ENCODE measurements around the gene RGS12. TPM values are rescaled to one million over a fixed set of nuclear protein-coding genes. Genes with fewer than 3 reads are reported as not detected.

RGS12 gene
- total and polyA plus RNA-seq, 7 donors = 3.0 to 21.6 (median 15.7) TPM

- TF ChIP-seq POLR2AphosphoS5 (IDR thresholded peaks at IDR 0.05) (no peak), POLR2A (IDR thresholded peaks at IDR 0.05) (no peak), EP300 (IDR thresholded peaks at IDR 0.05) (no peak)
- TF ChIP-seq, protein P1, sequence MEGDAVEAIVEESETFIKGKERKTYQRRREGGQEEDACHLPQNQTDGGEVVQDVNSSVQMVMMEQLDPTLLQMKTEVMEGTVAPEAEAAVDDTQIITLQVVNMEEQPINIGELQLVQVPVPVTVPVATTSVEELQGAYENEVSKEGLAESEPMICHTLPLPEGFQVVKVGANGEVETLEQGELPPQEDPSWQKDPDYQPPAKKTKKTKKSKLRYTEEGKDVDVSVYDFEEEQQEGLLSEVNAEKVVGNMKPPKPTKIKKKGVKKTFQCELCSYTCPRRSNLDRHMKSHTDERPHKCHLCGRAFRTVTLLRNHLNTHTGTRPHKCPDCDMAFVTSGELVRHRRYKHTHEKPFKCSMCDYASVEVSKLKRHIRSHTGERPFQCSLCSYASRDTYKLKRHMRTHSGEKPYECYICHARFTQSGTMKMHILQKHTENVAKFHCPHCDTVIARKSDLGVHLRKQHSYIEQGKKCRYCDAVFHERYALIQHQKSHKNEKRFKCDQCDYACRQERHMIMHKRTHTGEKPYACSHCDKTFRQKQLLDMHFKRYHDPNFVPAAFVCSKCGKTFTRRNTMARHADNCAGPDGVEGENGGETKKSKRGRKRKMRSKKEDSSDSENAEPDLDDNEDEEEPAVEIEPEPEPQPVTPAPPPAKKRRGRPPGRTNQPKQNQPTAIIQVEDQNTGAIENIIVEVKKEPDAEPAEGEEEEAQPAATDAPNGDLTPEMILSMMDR (IDR thresholded peaks at IDR 0.05) = no peak
- H3K4me1 ChIP-seq = peaks cover 0 to 26% (median 20%) of the 10 kb centered on the region in 4 donors
- intact Hi-C loops (cut with DNase I) = no loop called here
- no peaks in the 10 kb centered on the region for H3K9me3 ChIP-seq
- no peaks in the 10 kb centered on the region for H3K27me3 ChIP-seq
- no peak for DNase-seq
- WGBS, 2 donors = 88 to 90% methylated on average over 15 of the region's 15 CpGs
- peak overlapping the region in 3 of 4 donors; percentile 20 to 33 (median 23) for H3K4me3 ChIP-seq
- peak overlapping the region in 2 of 4 donors; percentile 25 to 33 for H3K27ac ChIP-seq
- no peaks in the 10 kb centered on the region for H3K36me3 ChIP-seq
Measured at GRCh38 chr4:3303923-3304710, 11.3 kb downstream of the RGS12 start.

GRCh38 chr4:3304831-3305609, 12.2 kb downstream of the RGS12 start:
- H3K27me3 ChIP-seq = no peaks in the 10 kb centered on the region
- peak overlapping the region in 3 of 4 donors; percentile 20 to 33 (median 23) for H3K4me3 ChIP-seq
- TF ChIP-seq, protein P1 (IDR thresholded peaks at IDR 0.05) = no peak
- no peak for TF ChIP-seq EP300 (IDR thresholded peaks at IDR 0.05)
- TF ChIP-seq POLR2AphosphoS5 (IDR thresholded peaks at IDR 0.05) = no peak
- no peak for TF ChIP-seq POLR2A (IDR thresholded peaks at IDR 0.05)
- WGBS, 2 donors = 79 to 86% methylated on average over 25 of the region's 25 CpGs
- intact Hi-C loops (cut with DNase I) = no loop called here
- peak overlapping the region in 2 of 4 donors; percentile 25 to 33 for H3K27ac ChIP-seq
- H3K4me1 ChIP-seq = peaks cover 0 to 26% (median 20%) of the 10 kb centered on the region in 4 donors
- DNase-seq = peak; percentile 78
- no peaks in the 10 kb centered on the region for H3K36me3 ChIP-seq
- no peaks in the 10 kb centered on the region for H3K9me3 ChIP-seq

- no peaks in the 10 kb centered on the region for H3K27me3 ChIP-seq
- peaks cover 0 to 26% (median 20%) of the 10 kb centered on the region in 4 donors for H3K4me1 ChIP-seq
- WGBS, 2 donors = 66 to 71% methylated on average over 9 of the region's 9 CpGs
- H3K9me3 ChIP-seq = no peaks in the 10 kb centered on the region
- DNase-seq = no peak
- no peak overlapping the region for H3K27ac ChIP-seq
- TF ChIP-seq, protein P1 (IDR thresholded peaks at IDR 0.05) = no peak
- TF ChIP-seq POLR2A (IDR thresholded peaks at IDR 0.05) (no peak), POLR2AphosphoS5 (IDR thresholded peaks at IDR 0.05) (peak in 1 of 4 donors; percentile 51), EP300 (IDR thresholded peaks at IDR 0.05) (no peak)
- H3K4me3 ChIP-seq = no peak overlapping the region
- H3K36me3 ChIP-seq = no peaks in the 10 kb centered on the region
- intact Hi-C loops (cut with DNase I) = no loop called here
Measured at GRCh38 chr4:3305610-3306371, 13.0 kb downstream of the RGS12 start.

- no peaks in the 10 kb centered on the region for H3K27me3 ChIP-seq
- no peak for DNase-seq
- TF ChIP-seq EP300 (IDR thresholded peaks at IDR 0.05) (no peak), POLR2A (IDR thresholded peaks at IDR 0.05) (no peak)
- no peak overlapping the region for H3K4me3 ChIP-seq
- WGBS, 2 donors = 77 to 90% methylated on average over 8 of the region's 8 CpGs
- no peaks in the 10 kb centered on the region for H3K36me3 ChIP-seq
- no peaks in the 10 kb centered on the region for H3K9me3 ChIP-seq
- no peak overlapping the region for H3K27ac ChIP-seq
- H3K4me1 ChIP-seq = peaks cover 0 to 26% (median 20%) of the 10 kb centered on the region in 4 donors
- intact Hi-C loops (cut with DNase I) = no loop called here
Measured at GRCh38 chr4:3306450-3306849, 13.6 kb downstream of the RGS12 start.

Measured in sigmoid colon (tissue), 7 donors.